ENCODE results near the gene ZNF205. TPM values are rescaled to one million over a fixed set of nuclear protein-coding genes. Genes with fewer than 3 reads are reported as not detected.

Gene ZNF205
- total and polyA plus RNA-seq, 2 of the 13 experiments (the other 11 are each of a cell fraction or from before 2014, with no cell fraction given) = 5.8 to 10.2 TPM

DNA sequence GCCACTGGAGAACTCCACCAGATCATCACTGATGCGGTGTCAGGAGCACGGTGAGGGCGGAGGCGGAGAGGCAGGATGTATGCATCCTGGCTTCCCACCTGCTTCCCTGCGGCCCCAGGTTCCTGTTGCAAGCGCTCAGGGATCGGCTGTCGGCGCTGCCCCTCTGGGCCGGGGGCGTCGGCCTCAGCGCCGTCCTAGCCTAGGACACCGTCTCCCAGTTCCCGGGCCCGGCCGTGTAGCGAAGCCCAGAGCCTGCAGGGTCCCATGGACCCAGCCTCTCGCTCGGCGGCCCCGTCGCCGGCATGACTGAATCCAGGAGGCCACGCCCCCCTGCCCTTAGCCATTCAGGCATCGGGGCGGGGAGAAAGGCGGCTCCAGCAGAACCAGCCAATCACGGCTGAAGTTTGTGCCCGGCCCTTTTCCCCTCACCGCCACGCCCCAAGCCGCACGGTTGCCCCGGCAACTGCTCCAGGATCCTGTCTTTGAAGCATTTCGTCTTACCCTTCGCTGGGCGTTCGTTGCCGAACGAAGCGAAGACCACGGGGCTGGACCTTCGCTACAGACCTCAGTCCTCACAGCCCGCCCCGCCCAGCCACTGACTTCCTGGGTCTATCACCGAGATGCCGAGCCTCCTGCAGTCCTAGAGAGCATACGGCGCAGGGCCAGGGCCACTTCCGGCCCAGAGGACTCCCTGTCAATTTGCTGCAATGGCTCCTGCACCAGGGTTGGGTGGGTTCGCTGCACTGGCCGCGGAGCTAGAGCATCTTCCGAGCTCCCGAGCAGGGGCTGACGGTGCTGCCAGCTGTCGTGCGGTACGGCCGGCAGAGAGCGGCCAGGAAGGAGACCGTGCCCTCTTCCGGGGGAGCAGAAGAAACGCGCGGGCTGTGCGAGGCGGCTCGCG, 11.8 kb downstream of the ZNF205 start (continued):
- TF ChIP-seq FOSL2 (CRISPR knock-in tag; IDR thresholded peaks at IDR 0.05) = peak; percentile 12; the same call in 1 of the 2 replicates
- TF ChIP-seq ZNF331 (CRISPR knock-in tag; IDR thresholded peaks at IDR 0.05) = 0 out of 2 replicates have a peak, but pooled peaks have one; percentile 25
- TF ChIP-seq FOXA1 (IDR thresholded peaks at IDR 0.05) = no peak
- TF ChIP-seq FOXA1 (CRISPR knock-in tag; IDR thresholded peaks at IDR 0.05) = 0 out of 2 replicates have a peak, but pooled peaks have one; percentile 10
- TF ChIP-seq TAF1 (CRISPR knock-in tag; IDR thresholded peaks at IDR 0.05) = peak; percentile 46; the same call in 1 of the 2 replicates
- TF ChIP-seq ZNF768 (CRISPR knock-in tag; IDR thresholded peaks at IDR 0.05) = peak; percentile 31; the same call in 1 of the 2 replicates
- no peak for TF ChIP-seq CHD2 (IDR thresholded peaks at IDR 0.05; ENCODE audit: low read depth, low read length)
- peak; percentile 64; the same call in 1 of the 2 replicates for TF ChIP-seq NFATC3 (CRISPR knock-in tag; IDR thresholded peaks at IDR 0.05)
- peak; percentile 76; the same call in 1 of the 2 replicates for TF ChIP-seq DR1 (CRISPR knock-in tag; IDR thresholded peaks at IDR 0.05)
- TF ChIP-seq ZC3H4 (CRISPR knock-in tag; IDR thresholded peaks at IDR 0.05; ENCODE audit: borderline replicate concordance) = no peak
- TF ChIP-seq ZNF615 (CRISPR knock-in tag; IDR thresholded peaks at IDR 0.05; ENCODE audit: borderline replicate concordance) = no peak
- peak; percentile 37; the same call in 1 of the 2 replicates for TF ChIP-seq ARHGAP35 (CRISPR knock-in tag; IDR thresholded peaks at IDR 0.05; ENCODE audit: borderline replicate concordance)
- TF ChIP-seq POLR2AphosphoS2 (IDR thresholded peaks at IDR 0.05; ENCODE audit: low read depth, low read length) = no peak
- TF ChIP-seq JARID2 (CRISPR knock-in tag; IDR thresholded peaks at IDR 0.05; ENCODE audit: insufficient replicate concordance) = no peak
- TF ChIP-seq, protein P1, sequence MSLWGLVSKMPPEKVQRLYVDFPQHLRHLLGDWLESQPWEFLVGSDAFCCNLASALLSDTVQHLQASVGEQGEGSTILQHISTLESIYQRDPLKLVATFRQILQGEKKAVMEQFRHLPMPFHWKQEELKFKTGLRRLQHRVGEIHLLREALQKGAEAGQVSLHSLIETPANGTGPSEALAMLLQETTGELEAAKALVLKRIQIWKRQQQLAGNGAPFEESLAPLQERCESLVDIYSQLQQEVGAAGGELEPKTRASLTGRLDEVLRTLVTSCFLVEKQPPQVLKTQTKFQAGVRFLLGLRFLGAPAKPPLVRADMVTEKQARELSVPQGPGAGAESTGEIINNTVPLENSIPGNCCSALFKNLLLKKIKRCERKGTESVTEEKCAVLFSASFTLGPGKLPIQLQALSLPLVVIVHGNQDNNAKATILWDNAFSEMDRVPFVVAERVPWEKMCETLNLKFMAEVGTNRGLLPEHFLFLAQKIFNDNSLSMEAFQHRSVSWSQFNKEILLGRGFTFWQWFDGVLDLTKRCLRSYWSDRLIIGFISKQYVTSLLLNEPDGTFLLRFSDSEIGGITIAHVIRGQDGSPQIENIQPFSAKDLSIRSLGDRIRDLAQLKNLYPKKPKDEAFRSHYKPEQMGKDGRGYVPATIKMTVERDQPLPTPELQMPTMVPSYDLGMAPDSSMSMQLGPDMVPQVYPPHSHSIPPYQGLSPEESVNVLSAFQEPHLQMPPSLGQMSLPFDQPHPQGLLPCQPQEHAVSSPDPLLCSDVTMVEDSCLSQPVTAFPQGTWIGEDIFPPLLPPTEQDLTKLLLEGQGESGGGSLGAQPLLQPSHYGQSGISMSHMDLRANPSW (CRISPR knock-in tag; IDR thresholded peaks at IDR 0.05; ENCODE audit: borderline replicate concordance) = no peak
- peak; percentile 52; the same call in 1 of the 2 replicates for TF ChIP-seq DNMT1 (CRISPR knock-in tag; IDR thresholded peaks at IDR 0.05)
- no peak for TF ChIP-seq MLLT10 (CRISPR knock-in tag; IDR thresholded peaks at IDR 0.05)
- TF ChIP-seq ZNF670 (CRISPR knock-in tag; IDR thresholded peaks at IDR 0.05; ENCODE audit: borderline replicate concordance) = no peak; the same call in 1 of the 2 replicates
- TF ChIP-seq, protein P2, sequence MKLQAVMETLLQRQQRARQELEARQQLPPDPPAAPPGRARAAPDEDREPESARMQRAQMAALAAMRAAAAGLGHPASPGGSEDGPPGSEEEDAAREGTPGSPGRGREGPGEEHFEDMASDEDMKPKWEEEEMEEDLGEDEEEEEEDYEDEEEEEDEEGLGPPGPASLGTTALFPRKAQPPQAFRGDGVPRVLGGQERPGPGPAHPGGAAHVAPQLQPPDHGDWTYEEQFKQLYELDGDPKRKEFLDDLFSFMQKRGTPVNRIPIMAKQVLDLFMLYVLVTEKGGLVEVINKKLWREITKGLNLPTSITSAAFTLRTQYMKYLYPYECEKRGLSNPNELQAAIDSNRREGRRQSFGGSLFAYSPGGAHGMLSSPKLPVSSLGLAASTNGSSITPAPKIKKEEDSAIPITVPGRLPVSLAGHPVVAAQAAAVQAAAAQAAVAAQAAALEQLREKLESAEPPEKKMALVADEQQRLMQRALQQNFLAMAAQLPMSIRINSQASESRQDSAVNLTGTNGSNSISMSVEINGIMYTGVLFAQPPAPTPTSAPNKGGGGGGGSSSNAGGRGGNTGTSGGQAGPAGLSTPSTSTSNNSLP (IDR thresholded peaks at IDR 0.05; ENCODE audit: low read depth, low read length) = no peak
- TF ChIP-seq ZNF605 (CRISPR knock-in tag; IDR thresholded peaks at IDR 0.05) = peak; percentile 79; the same call in 1 of the 2 replicates
- no peak for TF ChIP-seq TBX3 (IDR thresholded peaks at IDR 0.05; ENCODE audit: borderline replicate concordance)
- TF ChIP-seq ZSCAN30 (CRISPR knock-in tag; IDR thresholded peaks at IDR 0.05) = no peak
- TF ChIP-seq HMG20A (CRISPR knock-in tag; IDR thresholded peaks at IDR 0.05; ENCODE audit: borderline replicate concordance) = no peak
- TF ChIP-seq ZC3H13 (CRISPR knock-in tag; IDR thresholded peaks at IDR 0.05) = peak; percentile 96

Data from HepG2 (cell line).